ENCODE results near the gene SMCO2. TPM values are rescaled to one million over a fixed set of nuclear protein-coding genes. Genes with fewer than 3 reads are reported as not detected.

Gene SMCO2
- total and polyA plus RNA-seq, 10 of the 15 experiments (the other 5 are each of a cell fraction or from before 2014, with no cell fraction given): 0.11 to 2.3 (median 0.67) TPM

DNA sequence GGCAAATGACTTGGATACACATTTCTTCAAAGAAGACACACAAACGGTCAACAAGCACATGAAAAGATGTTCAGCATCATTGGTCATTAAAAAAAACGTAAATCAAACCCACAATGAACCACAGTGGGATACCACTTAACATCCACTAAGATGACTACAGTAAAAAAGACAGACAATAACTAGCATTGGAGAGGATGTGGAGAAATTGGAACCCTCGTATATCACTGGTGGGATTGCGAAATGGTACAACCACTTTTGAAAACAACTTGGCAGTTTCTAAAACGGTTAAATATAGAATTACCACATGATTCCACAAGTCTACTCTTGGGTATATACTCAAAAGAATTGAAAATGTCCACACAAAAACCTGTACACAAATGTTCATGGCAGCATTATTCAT, 52.2 kb downstream of the SMCO2 start:
- ChIA-PET RAD21 (ENCODE audit: unreplicated experiment) (no interaction called here), SMC1A (ENCODE audit: uncharacterized antibody, unreplicated experiment) (no interaction called here), CTCF (no interaction called here), POLR2A (no interaction called here)
- 40% methylated on average over 5 of the region's 5 CpGs for WGBS (ENCODE audit: insufficient coverage, insufficient replicate concordance, low lambda C conversion rate, missing lambda C conversion rate)
- BruUV-seq (replicated peaks): no TSS peak
- Histone ChIP-seq H3K4me1 (ENCODE audit: control insufficient read depth, insufficient read depth, low read length) (no peaks in the 10 kb centered on the region), H3K79me2 (ENCODE audit: control insufficient read depth, insufficient read depth, low read length) (no peaks in the 10 kb centered on the region), H2AFZ (ENCODE audit: control insufficient read depth, low read depth, low read length) (no peak overlapping the region), H4K20me1 (ENCODE audit: control insufficient read depth, insufficient read depth) (no peaks in the 10 kb centered on the region), H3K27ac (ENCODE audit: control insufficient read depth, insufficient read depth) (no peak overlapping the region), H3K9me3 (replicated peaks; ENCODE audit: control insufficient read depth, insufficient read depth, low read length) (no peaks in the 10 kb centered on the region), H3K9ac (ENCODE audit: control insufficient read depth, insufficient read depth, low read length) (no peak overlapping the region), H3K4me3 (no peak overlapping the region), H3K4me2 (ENCODE audit: control insufficient read depth, insufficient read depth) (no peak overlapping the region), H3K36me3 (ENCODE audit: control insufficient read depth in 2 of 2, insufficient read depth in 2 of 2, low read length in 1 of 2) (no peaks in the 10 kb centered on the region), H3K27me3 (replicated peaks in 1 of 2; ENCODE audit: control insufficient read depth in 2 of 2, insufficient read depth in 2 of 2, low read length in 1 of 2) (no peaks in the 10 kb centered on the region)
- intact Hi-C loops (cut with micrococcal nuclease; ENCODE audit: unreplicated experiment) (loop anchor here (1.0 kb wide), 1 partner anchor 36 kb away; no protein-coding TSS in a partner anchor), in situ Hi-C loops (cut with MboI) (no loop called here)
- ATAC-seq: no peak
- DNase-seq (ENCODE audit: low read depth, low spot score): no peak
- TF ChIP-seq, protein P1, sequence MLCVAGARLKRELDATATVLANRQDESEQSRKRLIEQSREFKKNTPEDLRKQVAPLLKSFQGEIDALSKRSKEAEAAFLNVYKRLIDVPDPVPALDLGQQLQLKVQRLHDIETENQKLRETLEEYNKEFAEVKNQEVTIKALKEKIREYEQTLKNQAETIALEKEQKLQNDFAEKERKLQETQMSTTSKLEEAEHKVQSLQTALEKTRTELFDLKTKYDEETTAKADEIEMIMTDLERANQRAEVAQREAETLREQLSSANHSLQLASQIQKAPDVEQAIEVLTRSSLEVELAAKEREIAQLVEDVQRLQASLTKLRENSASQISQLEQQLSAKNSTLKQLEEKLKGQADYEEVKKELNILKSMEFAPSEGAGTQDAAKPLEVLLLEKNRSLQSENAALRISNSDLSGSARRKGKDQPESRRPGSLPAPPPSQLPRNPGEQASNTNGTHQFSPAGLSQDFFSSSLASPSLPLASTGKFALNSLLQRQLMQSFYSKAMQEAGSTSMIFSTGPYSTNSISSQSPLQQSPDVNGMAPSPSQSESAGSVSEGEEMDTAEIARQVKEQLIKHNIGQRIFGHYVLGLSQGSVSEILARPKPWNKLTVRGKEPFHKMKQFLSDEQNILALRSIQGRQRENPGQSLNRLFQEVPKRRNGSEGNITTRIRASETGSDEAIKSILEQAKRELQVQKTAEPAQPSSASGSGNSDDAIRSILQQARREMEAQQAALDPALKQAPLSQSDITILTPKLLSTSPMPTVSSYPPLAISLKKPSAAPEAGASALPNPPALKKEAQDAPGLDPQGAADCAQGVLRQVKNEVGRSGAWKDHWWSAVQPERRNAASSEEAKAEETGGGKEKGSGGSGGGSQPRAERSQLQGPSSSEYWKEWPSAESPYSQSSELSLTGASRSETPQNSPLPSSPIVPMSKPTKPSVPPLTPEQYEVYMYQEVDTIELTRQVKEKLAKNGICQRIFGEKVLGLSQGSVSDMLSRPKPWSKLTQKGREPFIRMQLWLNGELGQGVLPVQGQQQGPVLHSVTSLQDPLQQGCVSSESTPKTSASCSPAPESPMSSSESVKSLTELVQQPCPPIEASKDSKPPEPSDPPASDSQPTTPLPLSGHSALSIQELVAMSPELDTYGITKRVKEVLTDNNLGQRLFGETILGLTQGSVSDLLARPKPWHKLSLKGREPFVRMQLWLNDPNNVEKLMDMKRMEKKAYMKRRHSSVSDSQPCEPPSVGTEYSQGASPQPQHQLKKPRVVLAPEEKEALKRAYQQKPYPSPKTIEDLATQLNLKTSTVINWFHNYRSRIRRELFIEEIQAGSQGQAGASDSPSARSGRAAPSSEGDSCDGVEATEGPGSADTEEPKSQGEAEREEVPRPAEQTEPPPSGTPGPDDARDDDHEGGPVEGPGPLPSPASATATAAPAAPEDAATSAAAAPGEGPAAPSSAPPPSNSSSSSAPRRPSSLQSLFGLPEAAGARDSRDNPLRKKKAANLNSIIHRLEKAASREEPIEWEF (IDR thresholded peaks at IDR 0.05; ENCODE audit: insufficient replicate concordance, low read depth, low read length): no peak
- TF ChIP-seq, protein P2, sequence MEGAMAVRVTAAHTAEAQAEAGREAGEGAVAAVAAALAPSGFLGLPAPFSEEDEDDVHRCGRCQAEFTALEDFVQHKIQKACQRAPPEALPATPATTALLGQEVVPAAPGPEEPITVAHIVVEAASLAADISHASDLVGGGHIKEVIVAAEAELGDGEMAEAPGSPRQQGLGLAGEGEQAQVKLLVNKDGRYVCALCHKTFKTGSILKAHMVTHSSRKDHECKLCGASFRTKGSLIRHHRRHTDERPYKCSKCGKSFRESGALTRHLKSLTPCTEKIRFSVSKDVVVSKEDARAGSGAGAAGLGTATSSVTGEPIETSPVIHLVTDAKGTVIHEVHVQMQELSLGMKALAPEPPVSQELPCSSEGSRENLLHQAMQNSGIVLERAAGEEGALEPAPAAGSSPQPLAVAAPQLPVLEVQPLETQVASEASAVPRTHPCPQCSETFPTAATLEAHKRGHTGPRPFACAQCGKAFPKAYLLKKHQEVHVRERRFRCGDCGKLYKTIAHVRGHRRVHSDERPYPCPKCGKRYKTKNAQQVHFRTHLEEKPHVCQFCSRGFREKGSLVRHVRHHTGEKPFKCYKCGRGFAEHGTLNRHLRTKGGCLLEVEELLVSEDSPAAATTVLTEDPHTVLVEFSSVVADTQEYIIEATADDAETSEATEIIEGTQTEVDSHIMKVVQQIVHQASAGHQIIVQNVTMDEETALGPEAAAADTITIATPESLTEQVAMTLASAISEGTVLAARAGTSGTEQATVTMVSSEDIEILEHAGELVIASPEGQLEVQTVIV (IDR thresholded peaks at IDR 0.05; ENCODE audit: borderline replicate concordance, partially characterized antibody): no peak
- TF ChIP-seq CHD2 (IDR thresholded peaks at IDR 0.05; ENCODE audit: borderline replicate concordance, low read depth, low read length): no peak
- TF ChIP-seq PAX5 (IDR thresholded peaks at IDR 0.05; ENCODE audit: borderline replicate concordance, low read depth, low read length): no peak
- TF ChIP-seq BHLHE40 (IDR thresholded peaks at IDR 0.05; ENCODE audit: borderline replicate concordance in 1 of 2, low read depth in 2 of 2, low read length in 1 of 2): no peak
- no peak for TF ChIP-seq BMI1 (IDR thresholded peaks at IDR 0.05; ENCODE audit: borderline replicate concordance)
- no peak for TF ChIP-seq MTA2 (IDR thresholded peaks at IDR 0.05; ENCODE audit: low read depth)
- no peak for TF ChIP-seq TBL1XR1 (IDR thresholded peaks at IDR 0.05; ENCODE audit: low read depth, low read length)
- TF ChIP-seq RBBP5 (conservative IDR thresholded peaks at IDR 0.05): no peak
- TF ChIP-seq HDGF (IDR thresholded peaks at IDR 0.05): no peak
- peak; percentile 38 for FAIRE-seq

All from GM12878 (cell line).